GM23338 (cell line): ENCODE results near the gene CNOT1. TPM values are rescaled to one million over a fixed set of nuclear protein-coding genes. Genes with fewer than 3 reads are reported as not detected.

ENCODE experiments used
- ATAC-seq: fragments of 200-7000 bp; cut with Tn5 transposase; 3 replicates; pipeline ENCODE4 v1.9.1; 2020
- DNase-seq: peaks from one replicate; pipeline ENCODE4 v3.0.0-alpha.2; 2015; ENCODE audit warnings: low spot score
- H2AFZ ChIP-seq: fragments of 200-600 bp; sonication (generic); 2 replicates; pipeline ENCODE4 v1.8.0; 2016; ENCODE audit warnings: antibody characterized with exemption, mild to moderate bottlenecking, moderate library complexity
- H3F3A ChIP-seq: fragments of 200-600 bp; sonication (generic); replicated peaks from 2 replicates; pipeline ENCODE4 v1.8.0; 2017; ENCODE audit warnings: antibody characterized with exemption, mixed run types, low read depth
- H3K27ac ChIP-seq: fragments of 200-600 bp; sonication (generic); 2 replicates; pipeline ENCODE4 v1.6.1; 2016; ENCODE audit warnings: low read depth
- H3K27me3 ChIP-seq: fragments of 200-600 bp; sonication (generic); 2 replicates; pipeline ENCODE4 v1.8.0; 2016; ENCODE audit warnings: mild to moderate bottlenecking, mixed run types, moderate library complexity; ENCODE audit not compliant: insufficient read depth
- H3K36me3 ChIP-seq: fragments of 200-600 bp; sonication (generic); 2 replicates; pipeline ENCODE4 v1.8.0; 2016; ENCODE audit warnings: mild to moderate bottlenecking; ENCODE audit not compliant: insufficient read depth
- H3K4me1 ChIP-seq: fragments of 200-600 bp; sonication (generic); 2 replicates; pipeline ENCODE4 v1.8.0; 2016; ENCODE audit warnings: mild to moderate bottlenecking, moderate library complexity; ENCODE audit not compliant: insufficient read depth
- H3K4me2 ChIP-seq: fragments of 200-600 bp; sonication (generic); 2 replicates; pipeline ENCODE4 v1.7.1; 2017; ENCODE audit warnings: mixed run types
- H3K4me3 ChIP-seq: fragments of 200-600 bp; sonication (generic); 2 replicates; pipeline ENCODE4 v1.6.1; 2016; ENCODE audit warnings: mixed run types
- H3K79me2 ChIP-seq: fragments of 200-600 bp; sonication (generic); replicated peaks from 2 replicates; pipeline ENCODE4 v1.8.0; 2017; ENCODE audit warnings: mild to moderate bottlenecking; ENCODE audit not compliant: insufficient read depth
- H3K9me2 ChIP-seq: fragments of 200-600 bp; sonication (generic); 2 replicates; pipeline ENCODE4 v1.8.0; 2017; ENCODE audit not compliant: insufficient read depth
- H4K20me1 ChIP-seq: fragments of 200-600 bp; sonication (generic); replicated peaks from 2 replicates; pipeline ENCODE4 v1.8.0; 2017; ENCODE audit warnings: mild to moderate bottlenecking; ENCODE audit not compliant: insufficient read depth
- H3K27ac Mint-ChIP-seq: 2 replicates; pipeline ENCODE4 v1.8.0; 2020; ENCODE audit warnings: inconsistent platforms, mild to moderate bottlenecking, moderate library complexity, mixed read lengths
- H3K27me3 Mint-ChIP-seq: 3 replicates; pipeline ENCODE4 v1.8.0; 2022; ENCODE audit warnings: low read depth, mild to moderate bottlenecking, moderate library complexity, mixed read lengths, inconsistent platforms; ENCODE audit not compliant: insufficient read depth, poor library complexity
- H3K36me3 Mint-ChIP-seq: 3 replicates; pipeline ENCODE4 v1.8.0; 2021; ENCODE audit warnings: low read depth, mild to moderate bottlenecking, inconsistent platforms, moderate library complexity, mixed read lengths
- H3K4me1 Mint-ChIP-seq: 3 replicates; pipeline ENCODE4 v1.8.0; 2020; ENCODE audit warnings: mild to moderate bottlenecking, inconsistent platforms, mixed read lengths
- H3K4me3 Mint-ChIP-seq: 3 replicates; pipeline ENCODE4 v1.8.0; 2021; ENCODE audit warnings: moderate library complexity, mild to moderate bottlenecking, inconsistent platforms, mixed read lengths
- H3K9me3 Mint-ChIP-seq: 3 replicates; pipeline ENCODE4 v1.8.0; 2020; ENCODE audit warnings: moderate library complexity, mild to moderate bottlenecking, inconsistent platforms, mixed read lengths
- CREB1 ChIP-seq: fragments of 250-450 bp; sonication (Bioruptor Pico); IDR thresholded peaks from 2 replicates; pipeline ENCODE4 v1.5.0; 2020; ENCODE audit warnings: low read depth, mild to moderate bottlenecking, moderate library complexity
- EZH2 ChIP-seq: fragments of 200-600 bp; sonication (generic); IDR thresholded peaks from one replicate; pipeline ENCODE4 v1.8.0; 2017; ENCODE audit warnings: antibody characterized with exemption, mild to moderate bottlenecking, low read depth; ENCODE audit not compliant: unreplicated experiment
- EZH2phosphoT487 ChIP-seq: fragments of 200-600 bp; sonication (generic); IDR thresholded peaks from one replicate; pipeline ENCODE4 v1.8.1; 2018; ENCODE audit warnings: antibody characterized with exemption; ENCODE audit not compliant: unreplicated experiment
- JUNB ChIP-seq: IDR thresholded peaks from one replicate; pipeline ENCODE4 v1.6.1; 2016; ENCODE audit warnings: antibody characterized with exemption; ENCODE audit not compliant: unreplicated experiment
- POLR2AphosphoS5 ChIP-seq: IDR thresholded peaks from 2 replicates; pipeline ENCODE4 v1.6.1; 2016; ENCODE audit warnings: antibody characterized with exemption, low read depth
- STAT1 ChIP-seq: IDR thresholded peaks from one replicate; pipeline ENCODE4 v1.6.1; 2016; ENCODE audit warnings: antibody characterized with exemption; ENCODE audit not compliant: unreplicated experiment
- ZNF331 ChIP-seq: fragments of 250-450 bp; sonication (Bioruptor Pico); IDR thresholded peaks from 2 replicates; pipeline ENCODE4 v1.5.0; 2020; ENCODE audit warnings: low read depth, mild to moderate bottlenecking, moderate library complexity
- polyA plus RNA-seq: library from polyadenylated mRNA; unstranded; fragments of >200 nt; fragmentation: Nextera tagmentation; extraction: Ambion mirVana; gene quantifications from 2 replicates; pipeline ENCODE4 v1.2.1, GENCODE V29; 2016
- total RNA-seq: library from RNA; depleted of rRNA; stranded (reverse); fragments of >200 nt; shearing (Covaris generic); gene quantifications from 2 replicates; pipeline ENCODE4 v1.2.3, GENCODE V29; 2014
- TF ChIP-seq, protein P1 (sequence below): IDR thresholded peaks from one replicate; pipeline ENCODE4 v1.6.1; 2018; ENCODE audit warnings: antibody characterized with exemption; ENCODE audit not compliant: unreplicated experiment
- TF ChIP-seq, protein P2 (sequence below), 2 experiments: fragments of 200-600 bp in 1 of 2; sonication (generic) in 1 of 2; conservative IDR thresholded peaks; 2 replicates each; pipeline versions ENCODE4 v1.5.1 to v1.6.1; 2016 to 2017; ENCODE audit warnings: antibody characterized with exemption in 2 of 2, low read depth in 2 of 2, mild to moderate bottlenecking in 2 of 2, moderate library complexity in 1 of 2
- TF ChIP-seq, protein P3 (sequence below): fragments of 250-450 bp; sonication (Bioruptor Pico); IDR thresholded peaks from 2 replicates; pipeline ENCODE4 v1.5.0; 2020; ENCODE audit warnings: mild to moderate bottlenecking, moderate library complexity
- TF ChIP-seq, protein P4 (sequence below): IDR thresholded peaks from 2 replicates; pipeline ENCODE4 v1.6.1; 2016; ENCODE audit warnings: antibody characterized with exemption

CNOT1 gene
- total and polyA plus RNA-seq, 2 experiments from 2014 or later = 59.2 to 298 TPM

DNA sequence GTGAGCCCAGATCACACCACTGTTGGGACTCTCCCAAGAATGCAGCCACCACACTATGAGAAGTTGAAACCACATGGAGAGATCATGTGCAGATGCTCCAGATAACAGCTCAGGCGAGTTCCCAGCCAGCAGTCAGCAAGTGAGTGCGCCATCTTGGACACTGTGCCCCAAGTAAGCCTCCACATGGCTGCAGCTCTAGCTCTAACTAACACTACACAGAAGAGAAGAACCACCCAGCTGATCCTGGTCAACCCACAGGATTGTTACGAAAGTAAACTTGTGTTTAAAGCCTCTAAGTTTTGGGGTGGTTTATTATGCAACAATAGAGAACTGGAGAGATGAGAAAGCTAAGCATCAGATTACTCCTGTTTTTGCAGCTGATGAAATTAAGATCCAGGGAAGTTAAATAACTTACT lies 29.2 kb upstream of the CNOT1 start:
- H3K27me3 ChIP-seq = no peaks in the 10 kb centered on the region; the same call in 1 of the 2 replicates
- H3K9me2 ChIP-seq = no peaks in the 10 kb centered on the region
- H3K4me3 ChIP-seq = no peak overlapping the region
- H3K4me2 ChIP-seq = no peak overlapping the region
- H2AFZ ChIP-seq = no peak overlapping the region
- H3K36me3 ChIP-seq = no peaks in the 10 kb centered on the region
- H3K79me2 ChIP-seq = no peaks in the 10 kb centered on the region
- H3K27me3 Mint-ChIP-seq = no peaks in the 10 kb centered on the region
- peaks cover 2% of the 10 kb centered on the region; the same call in 1 of the 3 replicates for H3K4me1 Mint-ChIP-seq
- H3K9me3 Mint-ChIP-seq = no peaks in the 10 kb centered on the region
- no peak for DNase-seq
- no peak overlapping the region for H3K4me3 Mint-ChIP-seq
- no peaks in the 10 kb centered on the region for H3F3A ChIP-seq
- TF ChIP-seq EZH2 (no peak), CREB1 (CRISPR knock-in tag) (no peak), POLR2AphosphoS5 (no peak), STAT1 (no peak), EZH2phosphoT487 (no peak), ZNF331 (CRISPR knock-in tag) (no peak), JUNB (no peak)
- TF ChIP-seq, protein P1, sequence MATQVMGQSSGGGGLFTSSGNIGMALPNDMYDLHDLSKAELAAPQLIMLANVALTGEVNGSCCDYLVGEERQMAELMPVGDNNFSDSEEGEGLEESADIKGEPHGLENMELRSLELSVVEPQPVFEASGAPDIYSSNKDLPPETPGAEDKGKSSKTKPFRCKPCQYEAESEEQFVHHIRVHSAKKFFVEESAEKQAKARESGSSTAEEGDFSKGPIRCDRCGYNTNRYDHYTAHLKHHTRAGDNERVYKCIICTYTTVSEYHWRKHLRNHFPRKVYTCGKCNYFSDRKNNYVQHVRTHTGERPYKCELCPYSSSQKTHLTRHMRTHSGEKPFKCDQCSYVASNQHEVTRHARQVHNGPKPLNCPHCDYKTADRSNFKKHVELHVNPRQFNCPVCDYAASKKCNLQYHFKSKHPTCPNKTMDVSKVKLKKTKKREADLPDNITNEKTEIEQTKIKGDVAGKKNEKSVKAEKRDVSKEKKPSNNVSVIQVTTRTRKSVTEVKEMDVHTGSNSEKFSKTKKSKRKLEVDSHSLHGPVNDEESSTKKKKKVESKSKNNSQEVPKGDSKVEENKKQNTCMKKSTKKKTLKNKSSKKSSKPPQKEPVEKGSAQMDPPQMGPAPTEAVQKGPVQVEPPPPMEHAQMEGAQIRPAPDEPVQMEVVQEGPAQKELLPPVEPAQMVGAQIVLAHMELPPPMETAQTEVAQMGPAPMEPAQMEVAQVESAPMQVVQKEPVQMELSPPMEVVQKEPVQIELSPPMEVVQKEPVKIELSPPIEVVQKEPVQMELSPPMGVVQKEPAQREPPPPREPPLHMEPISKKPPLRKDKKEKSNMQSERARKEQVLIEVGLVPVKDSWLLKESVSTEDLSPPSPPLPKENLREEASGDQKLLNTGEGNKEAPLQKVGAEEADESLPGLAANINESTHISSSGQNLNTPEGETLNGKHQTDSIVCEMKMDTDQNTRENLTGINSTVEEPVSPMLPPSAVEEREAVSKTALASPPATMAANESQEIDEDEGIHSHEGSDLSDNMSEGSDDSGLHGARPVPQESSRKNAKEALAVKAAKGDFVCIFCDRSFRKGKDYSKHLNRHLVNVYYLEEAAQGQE = no peak
- TF ChIP-seq, protein P2, sequence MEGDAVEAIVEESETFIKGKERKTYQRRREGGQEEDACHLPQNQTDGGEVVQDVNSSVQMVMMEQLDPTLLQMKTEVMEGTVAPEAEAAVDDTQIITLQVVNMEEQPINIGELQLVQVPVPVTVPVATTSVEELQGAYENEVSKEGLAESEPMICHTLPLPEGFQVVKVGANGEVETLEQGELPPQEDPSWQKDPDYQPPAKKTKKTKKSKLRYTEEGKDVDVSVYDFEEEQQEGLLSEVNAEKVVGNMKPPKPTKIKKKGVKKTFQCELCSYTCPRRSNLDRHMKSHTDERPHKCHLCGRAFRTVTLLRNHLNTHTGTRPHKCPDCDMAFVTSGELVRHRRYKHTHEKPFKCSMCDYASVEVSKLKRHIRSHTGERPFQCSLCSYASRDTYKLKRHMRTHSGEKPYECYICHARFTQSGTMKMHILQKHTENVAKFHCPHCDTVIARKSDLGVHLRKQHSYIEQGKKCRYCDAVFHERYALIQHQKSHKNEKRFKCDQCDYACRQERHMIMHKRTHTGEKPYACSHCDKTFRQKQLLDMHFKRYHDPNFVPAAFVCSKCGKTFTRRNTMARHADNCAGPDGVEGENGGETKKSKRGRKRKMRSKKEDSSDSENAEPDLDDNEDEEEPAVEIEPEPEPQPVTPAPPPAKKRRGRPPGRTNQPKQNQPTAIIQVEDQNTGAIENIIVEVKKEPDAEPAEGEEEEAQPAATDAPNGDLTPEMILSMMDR (conservative IDR thresholded peaks at IDR 0.05; ENCODE audit: low read depth in 2 of 2) = no peak
- TF ChIP-seq, protein P3, sequence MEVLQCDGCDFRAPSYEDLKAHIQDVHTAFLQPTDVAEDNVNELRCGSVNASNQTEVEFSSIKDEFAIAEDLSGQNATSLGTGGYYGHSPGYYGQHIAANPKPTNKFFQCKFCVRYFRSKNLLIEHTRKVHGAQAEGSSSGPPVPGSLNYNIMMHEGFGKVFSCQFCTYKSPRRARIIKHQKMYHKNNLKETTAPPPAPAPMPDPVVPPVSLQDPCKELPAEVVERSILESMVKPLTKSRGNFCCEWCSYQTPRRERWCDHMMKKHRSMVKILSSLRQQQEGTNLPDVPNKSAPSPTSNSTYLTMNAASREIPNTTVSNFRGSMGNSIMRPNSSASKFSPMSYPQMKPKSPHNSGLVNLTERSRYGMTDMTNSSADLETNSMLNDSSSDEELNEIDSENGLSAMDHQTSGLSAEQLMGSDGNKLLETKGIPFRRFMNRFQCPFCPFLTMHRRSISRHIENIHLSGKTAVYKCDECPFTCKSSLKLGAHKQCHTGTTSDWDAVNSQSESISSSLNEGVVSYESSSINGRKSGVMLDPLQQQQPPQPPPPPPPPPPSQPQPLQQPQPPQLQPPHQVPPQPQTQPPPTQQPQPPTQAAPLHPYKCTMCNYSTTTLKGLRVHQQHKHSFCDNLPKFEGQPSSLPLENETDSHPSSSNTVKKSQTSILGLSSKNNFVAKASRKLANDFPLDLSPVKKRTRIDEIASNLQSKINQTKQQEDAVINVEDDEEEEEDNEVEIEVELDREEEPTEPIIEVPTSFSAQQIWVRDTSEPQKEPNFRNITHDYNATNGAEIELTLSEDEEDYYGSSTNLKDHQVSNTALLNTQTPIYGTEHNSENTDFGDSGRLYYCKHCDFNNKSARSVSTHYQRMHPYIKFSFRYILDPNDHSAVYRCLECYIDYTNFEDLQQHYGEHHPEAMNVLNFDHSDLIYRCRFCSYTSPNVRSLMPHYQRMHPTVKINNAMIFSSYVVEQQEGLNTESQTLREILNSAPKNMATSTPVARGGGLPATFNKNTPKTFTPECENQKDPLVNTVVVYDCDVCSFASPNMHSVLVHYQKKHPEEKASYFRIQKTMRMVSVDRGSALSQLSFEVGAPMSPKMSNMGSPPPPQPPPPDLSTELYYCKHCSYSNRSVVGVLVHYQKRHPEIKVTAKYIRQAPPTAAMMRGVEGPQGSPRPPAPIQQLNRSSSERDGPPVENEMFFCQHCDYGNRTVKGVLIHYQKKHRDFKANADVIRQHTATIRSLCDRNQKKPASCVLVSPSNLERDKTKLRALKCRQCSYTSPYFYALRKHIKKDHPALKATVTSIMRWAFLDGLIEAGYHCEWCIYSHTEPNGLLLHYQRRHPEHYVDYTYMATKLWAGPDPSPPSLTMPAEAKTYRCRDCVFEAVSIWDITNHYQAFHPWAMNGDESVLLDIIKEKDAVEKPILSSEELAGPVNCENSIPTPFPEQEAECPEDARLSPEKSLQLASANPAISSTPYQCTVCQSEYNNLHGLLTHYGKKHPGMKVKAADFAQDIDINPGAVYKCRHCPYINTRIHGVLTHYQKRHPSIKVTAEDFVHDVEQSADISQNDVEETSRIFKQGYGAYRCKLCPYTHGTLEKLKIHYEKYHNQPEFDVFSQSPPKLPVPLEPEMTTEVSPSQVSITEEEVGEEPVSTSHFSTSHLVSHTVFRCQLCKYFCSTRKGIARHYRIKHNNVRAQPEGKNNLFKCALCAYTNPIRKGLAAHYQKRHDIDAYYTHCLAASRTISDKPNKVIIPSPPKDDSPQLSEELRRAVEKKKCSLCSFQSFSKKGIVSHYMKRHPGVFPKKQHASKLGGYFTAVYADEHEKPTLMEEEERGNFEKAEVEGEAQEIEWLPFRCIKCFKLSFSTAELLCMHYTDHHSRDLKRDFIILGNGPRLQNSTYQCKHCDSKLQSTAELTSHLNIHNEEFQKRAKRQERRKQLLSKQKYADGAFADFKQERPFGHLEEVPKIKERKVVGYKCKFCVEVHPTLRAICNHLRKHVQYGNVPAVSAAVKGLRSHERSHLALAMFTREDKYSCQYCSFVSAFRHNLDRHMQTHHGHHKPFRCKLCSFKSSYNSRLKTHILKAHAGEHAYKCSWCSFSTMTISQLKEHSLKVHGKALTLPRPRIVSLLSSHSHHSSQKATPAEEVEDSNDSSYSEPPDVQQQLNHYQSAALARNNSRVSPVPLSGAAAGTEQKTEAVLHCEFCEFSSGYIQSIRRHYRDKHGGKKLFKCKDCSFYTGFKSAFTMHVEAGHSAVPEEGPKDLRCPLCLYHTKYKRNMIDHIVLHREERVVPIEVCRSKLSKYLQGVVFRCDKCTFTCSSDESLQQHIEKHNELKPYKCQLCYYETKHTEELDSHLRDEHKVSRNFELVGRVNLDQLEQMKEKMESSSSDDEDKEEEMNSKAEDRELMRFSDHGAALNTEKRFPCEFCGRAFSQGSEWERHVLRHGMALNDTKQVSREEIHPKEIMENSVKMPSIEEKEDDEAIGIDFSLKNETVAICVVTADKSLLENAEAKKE (CRISPR knock-in tag) = no peak
- TF ChIP-seq, protein P4, sequence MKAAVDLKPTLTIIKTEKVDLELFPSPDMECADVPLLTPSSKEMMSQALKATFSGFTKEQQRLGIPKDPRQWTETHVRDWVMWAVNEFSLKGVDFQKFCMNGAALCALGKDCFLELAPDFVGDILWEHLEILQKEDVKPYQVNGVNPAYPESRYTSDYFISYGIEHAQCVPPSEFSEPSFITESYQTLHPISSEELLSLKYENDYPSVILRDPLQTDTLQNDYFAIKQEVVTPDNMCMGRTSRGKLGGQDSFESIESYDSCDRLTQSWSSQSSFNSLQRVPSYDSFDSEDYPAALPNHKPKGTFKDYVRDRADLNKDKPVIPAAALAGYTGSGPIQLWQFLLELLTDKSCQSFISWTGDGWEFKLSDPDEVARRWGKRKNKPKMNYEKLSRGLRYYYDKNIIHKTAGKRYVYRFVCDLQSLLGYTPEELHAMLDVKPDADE = no peak
- no peak overlapping the region for H3K27ac ChIP-seq
- no peaks in the 10 kb centered on the region for H4K20me1 ChIP-seq
- no peak overlapping the region for H3K27ac Mint-ChIP-seq
- no peaks in the 10 kb centered on the region for H3K4me1 ChIP-seq
- no peaks in the 10 kb centered on the region for H3K36me3 Mint-ChIP-seq
- no peak for ATAC-seq
